Measurements from ENCODE around the gene AP1S3.
"Not testable (repeated sequence)": the region's sequence is repeated elsewhere in the genome, so short reads cannot be mapped to it uniquely, and the experiment has no call there.

AP1S3 gene

DNA sequence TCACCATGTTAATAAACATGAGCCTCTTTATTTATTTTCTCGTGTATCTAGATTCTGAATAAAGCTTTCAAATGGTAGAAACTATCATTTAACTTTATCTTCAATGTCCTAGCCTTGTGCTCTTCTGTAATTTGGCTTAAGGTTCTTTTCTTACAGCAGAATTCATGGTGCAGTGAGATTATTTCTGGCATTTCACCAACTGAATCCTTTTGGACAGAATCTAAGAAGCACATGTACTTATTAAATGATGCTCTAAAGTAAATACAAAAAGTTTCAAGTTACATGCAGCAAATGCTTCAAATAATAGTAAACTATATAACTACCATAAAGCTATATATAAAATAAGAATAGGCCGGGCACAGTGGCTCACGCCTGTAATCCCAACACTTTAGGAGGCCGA, 65.9 kb downstream of the AP1S3 start:
- no peak for DNase-seq
- Mint-ChIP-seq H3K36me3 (ENCODE audit: low read depth) (peaks cover 31% of the 10 kb centered on the region), H3K4me3 (no peak overlapping the region), H3K9me3 (no peaks in the 10 kb centered on the region), H3K27ac (no peak overlapping the region), H3K4me1 (ENCODE audit: low read depth) (peaks cover 5% of the 10 kb centered on the region), H3K27me3 (no peaks in the 10 kb centered on the region)

DNA sequence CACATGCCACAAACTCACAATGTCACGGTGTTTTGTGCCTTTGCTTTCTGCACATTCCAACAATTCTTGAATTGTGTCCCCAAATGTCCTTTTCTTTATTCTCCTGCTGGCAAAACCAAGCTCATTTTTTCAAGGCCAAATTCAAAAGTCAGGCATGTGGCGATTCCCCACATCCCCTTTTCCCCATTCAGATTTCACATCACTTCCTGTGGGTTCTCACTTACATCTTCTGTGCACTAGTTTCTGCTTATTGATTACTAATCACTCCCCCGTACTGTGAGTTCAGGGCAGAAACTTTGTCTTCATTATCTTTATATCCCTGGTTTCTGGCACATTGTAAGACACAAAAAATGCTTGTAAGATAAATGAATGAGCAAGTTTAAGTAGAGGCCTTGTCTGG, 69.2 kb downstream of the AP1S3 start:
- no peak overlapping the region for H3K4me3 Mint-ChIP-seq
- no peaks in the 10 kb centered on the region for H3K9me3 Mint-ChIP-seq
- H3K27ac Mint-ChIP-seq, result no peak overlapping the region
- DNase-seq, result no peak
- H3K27me3 Mint-ChIP-seq, result no peaks in the 10 kb centered on the region
- H3K36me3 Mint-ChIP-seq (ENCODE audit: low read depth), result peaks cover 14% of the 10 kb centered on the region
- H3K4me1 Mint-ChIP-seq (ENCODE audit: low read depth), result peaks cover 5% of the 10 kb centered on the region

- H3K27ac Mint-ChIP-seq, result no peak overlapping the region
- peaks cover 11% of the 10 kb centered on the region for H3K36me3 Mint-ChIP-seq (ENCODE audit: low read depth)
- DNase-seq, result no peak
- H3K27me3 Mint-ChIP-seq, result no peaks in the 10 kb centered on the region
- H3K4me3 Mint-ChIP-seq, result no peak overlapping the region
- H3K9me3 Mint-ChIP-seq, result no peaks in the 10 kb centered on the region
- peaks cover 5% of the 10 kb centered on the region for H3K4me1 Mint-ChIP-seq (ENCODE audit: low read depth)
Observed at GRCh38 chr2:223767341-223767740, 70.0 kb downstream of the AP1S3 start.

DNA sequence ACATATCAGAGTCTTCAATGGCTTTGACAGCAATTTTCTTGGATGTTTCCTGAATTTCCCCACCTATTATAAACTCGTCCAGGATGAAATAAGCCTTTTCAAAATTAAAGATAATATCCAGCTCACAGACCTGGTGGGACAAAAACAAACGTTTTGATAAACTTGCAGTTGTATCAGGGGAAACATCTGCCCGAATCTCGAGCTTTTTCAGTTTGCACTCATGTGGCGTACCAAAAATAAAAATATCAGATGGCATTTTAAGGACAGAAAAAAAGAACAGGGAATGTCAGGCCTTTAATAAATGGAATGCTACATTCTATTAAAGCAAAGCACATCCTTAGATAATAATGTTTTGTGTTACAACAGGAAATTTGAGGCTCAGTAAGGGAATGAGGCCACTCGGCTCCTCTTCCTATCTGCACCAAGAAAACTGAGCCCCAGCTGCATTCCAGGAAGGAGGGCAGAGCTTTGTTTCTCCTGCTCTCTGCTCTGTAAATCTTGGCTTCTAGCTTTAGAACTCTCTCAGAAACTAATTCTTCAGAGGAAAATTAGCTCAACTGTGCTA, 72.1 kb downstream of the AP1S3 start:
- no peak overlapping the region for H3K27ac Mint-ChIP-seq

DNA sequence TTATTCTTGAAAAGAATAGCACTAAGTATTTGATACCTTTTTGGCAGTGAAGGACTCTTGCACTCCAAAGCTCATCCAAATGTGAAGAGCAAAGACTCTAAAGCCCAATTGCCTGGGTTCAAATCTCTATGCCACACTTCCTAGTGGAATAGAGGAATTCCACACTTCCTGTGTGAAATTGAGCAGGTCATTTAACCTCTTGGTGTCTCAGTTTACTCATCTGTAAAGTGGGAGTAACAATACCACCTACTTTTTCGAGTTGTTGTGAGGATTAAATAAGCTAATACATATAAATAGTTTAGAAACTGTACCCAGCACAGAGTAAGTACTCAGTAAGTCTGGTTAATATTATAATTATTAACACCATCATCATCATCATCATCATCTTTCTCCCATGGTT, 72.6 kb downstream of the AP1S3 start:
- Mint-ChIP-seq H3K9me3 (no peaks in the 10 kb centered on the region), H3K4me3 (no peak overlapping the region), H3K4me1 (ENCODE audit: low read depth) (peaks cover 26% of the 10 kb centered on the region), H3K27ac (no peak overlapping the region), H3K27me3 (no peaks in the 10 kb centered on the region), H3K36me3 (ENCODE audit: low read depth) (peaks cover 10% of the 10 kb centered on the region)
- no peak for DNase-seq

More for the DNA sequence above, 72.1 kb downstream of the AP1S3 start:
- no peak overlapping the region for H3K4me3 Mint-ChIP-seq
- no peaks in the 10 kb centered on the region for H3K27me3 Mint-ChIP-seq
- H3K4me1 Mint-ChIP-seq (ENCODE audit: low read depth), result peaks cover 21% of the 10 kb centered on the region
- peaks cover 10% of the 10 kb centered on the region for H3K36me3 Mint-ChIP-seq (ENCODE audit: low read depth)
- DNase-seq, result no peak
- no peaks in the 10 kb centered on the region for H3K9me3 Mint-ChIP-seq

GRCh38 chr2:223762853-223763252, 74.5 kb downstream of the AP1S3 start:
- Mint-ChIP-seq H3K36me3 (ENCODE audit: low read depth) (peaks cover 5% of the 10 kb centered on the region), H3K27ac (no peak overlapping the region), H3K27me3 (no peaks in the 10 kb centered on the region), H3K9me3 (no peaks in the 10 kb centered on the region), H3K4me3 (no peak overlapping the region), H3K4me1 (ENCODE audit: low read depth) (peaks cover 25% of the 10 kb centered on the region)
- no peak for DNase-seq

DNA sequence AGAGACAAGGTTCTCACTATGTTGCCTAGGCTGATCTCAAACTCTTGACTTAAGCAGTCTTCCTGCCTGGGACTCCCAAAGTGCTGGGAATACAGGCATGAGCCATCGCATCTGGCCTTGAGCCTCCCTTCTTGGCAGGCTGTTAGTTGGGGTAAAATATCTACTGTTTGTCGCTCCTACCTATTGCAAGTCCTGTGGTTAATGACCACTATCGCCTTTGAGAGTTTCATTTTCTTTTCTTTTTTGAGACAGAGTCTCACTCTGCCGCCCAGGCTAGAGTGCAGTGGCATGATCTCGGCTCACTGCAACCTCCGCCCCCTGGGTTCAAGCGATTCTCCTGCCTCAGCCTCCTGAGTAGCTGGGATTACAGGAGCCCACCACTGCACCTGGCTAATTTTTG, 75.6 kb downstream of the AP1S3 start:
- DNase-seq; H3K27me3 Mint-ChIP-seq; H3K9me3 Mint-ChIP-seq; H3K36me3 Mint-ChIP-seq (ENCODE audit: low read depth); H3K4me3 Mint-ChIP-seq: not testable (repeated sequence)
- peaks cover 25% of the 10 kb centered on the region for H3K4me1 Mint-ChIP-seq (ENCODE audit: low read depth)
- H3K27ac Mint-ChIP-seq, result peak overlapping the region; percentile 67

DNA sequence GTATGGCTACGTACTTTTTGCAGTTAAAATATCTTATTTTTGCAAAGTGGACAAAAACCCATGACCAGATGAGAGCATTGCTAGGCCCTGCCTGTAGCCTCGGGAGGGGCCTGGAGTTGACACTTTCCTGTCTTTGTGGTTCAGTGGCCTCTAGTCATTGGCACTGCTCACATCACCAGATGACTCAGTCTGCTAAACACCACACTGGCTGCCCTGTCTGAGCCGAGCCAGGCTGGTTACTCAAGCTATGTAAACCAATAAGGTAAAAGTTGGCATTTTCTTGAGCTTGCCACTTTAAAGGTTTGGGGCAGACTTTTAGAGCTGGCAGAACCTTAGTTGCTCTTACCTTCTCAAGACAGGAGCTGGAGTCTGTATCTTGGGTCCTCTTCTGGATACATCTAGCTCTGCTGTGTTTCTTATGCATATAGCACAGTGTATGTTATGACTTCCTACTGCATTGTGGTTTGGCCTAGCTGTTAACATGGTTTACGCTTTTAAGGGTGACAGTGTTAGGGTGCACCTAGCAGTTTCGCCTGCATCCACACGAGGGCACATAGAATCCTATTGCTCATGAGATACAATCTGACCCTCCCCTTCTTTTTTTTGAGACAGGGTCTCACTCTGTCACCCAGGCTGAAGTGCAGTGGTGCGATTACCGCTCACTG, 76.4 kb downstream of the AP1S3 start:
- DNase-seq, result peak; percentile 49
- Mint-ChIP-seq H3K36me3 (ENCODE audit: low read depth) (peaks cover 3% of the 10 kb centered on the region), H3K9me3 (no peaks in the 10 kb centered on the region), H3K4me3 (no peak overlapping the region), H3K4me1 (ENCODE audit: low read depth) (peaks cover 25% of the 10 kb centered on the region), H3K27ac (peak overlapping the region; percentile 80), H3K27me3 (no peaks in the 10 kb centered on the region)

- DNase-seq, result no peak
- Mint-ChIP-seq H3K9me3 (no peaks in the 10 kb centered on the region), H3K27me3 (no peaks in the 10 kb centered on the region), H3K27ac (peak overlapping the region; percentile 65), H3K4me3 (no peak overlapping the region), H3K4me1 (ENCODE audit: low read depth) (peaks cover 25% of the 10 kb centered on the region), H3K36me3 (ENCODE audit: low read depth) (peaks cover 3% of the 10 kb centered on the region)
Observed at GRCh38 chr2:223759569-223760430, 77.6 kb downstream of the AP1S3 start.

GRCh38 chr2:223758131-223758840, 79.1 kb downstream of the AP1S3 start:
- DNase-seq, result no peak
- Mint-ChIP-seq H3K9me3 (no peaks in the 10 kb centered on the region), H3K27ac (no peak overlapping the region), H3K4me1 (ENCODE audit: low read depth) (peaks cover 25% of the 10 kb centered on the region), H3K4me3 (no peak overlapping the region), H3K36me3 (ENCODE audit: low read depth) (no peaks in the 10 kb centered on the region), H3K27me3 (no peaks in the 10 kb centered on the region)

DNA sequence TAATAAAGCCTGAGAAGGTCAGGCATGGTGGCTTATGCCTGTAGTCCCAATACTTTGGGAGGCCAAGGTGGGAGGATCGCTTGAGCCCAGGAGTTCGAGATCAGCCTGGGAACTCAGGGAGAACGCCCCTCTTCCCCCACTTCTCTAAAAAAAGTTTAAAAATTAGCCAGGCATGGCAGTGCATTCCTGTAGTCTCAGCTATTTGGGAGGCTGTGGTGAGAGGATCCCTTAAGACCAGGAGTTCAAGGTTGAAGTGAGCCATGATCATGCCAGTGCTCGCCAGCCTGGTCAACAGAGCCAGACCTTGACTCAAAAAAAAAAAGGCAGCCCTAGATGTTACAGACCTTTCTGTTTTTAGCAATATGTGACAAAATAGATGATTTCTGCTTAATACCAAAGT, 83.4 kb downstream of the AP1S3 start:
- H3K27me3 Mint-ChIP-seq, result peaks cover 14% of the 10 kb centered on the region
- no peaks in the 10 kb centered on the region for H3K9me3 Mint-ChIP-seq
- H3K36me3 Mint-ChIP-seq (ENCODE audit: low read depth), result no peaks in the 10 kb centered on the region
- H3K4me1 Mint-ChIP-seq (ENCODE audit: low read depth), result no peaks in the 10 kb centered on the region
- no peak overlapping the region for H3K27ac Mint-ChIP-seq
- DNase-seq, result no peak
- H3K4me3 Mint-ChIP-seq, result no peak overlapping the region

DNA sequence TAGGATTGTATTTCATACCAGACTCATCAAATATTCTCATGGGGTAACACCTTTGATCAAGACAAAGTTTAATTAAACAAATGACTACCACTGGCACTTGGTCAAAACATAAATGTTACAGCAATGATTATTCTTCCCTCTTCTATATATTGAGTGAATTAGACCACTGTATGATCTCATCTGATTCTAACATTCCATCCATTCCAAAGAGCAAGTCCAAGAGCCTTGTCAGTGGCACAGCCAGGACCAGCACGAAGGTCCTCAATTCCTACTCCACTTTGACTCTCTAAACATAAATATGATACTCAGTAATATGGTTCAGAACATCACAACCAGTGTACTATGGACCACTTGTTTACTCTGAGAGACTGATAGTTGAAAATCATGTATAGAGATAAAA, 86.4 kb downstream of the AP1S3 start:
- no peaks in the 10 kb centered on the region for H3K36me3 Mint-ChIP-seq (ENCODE audit: low read depth)
- H3K4me3 Mint-ChIP-seq, result no peak overlapping the region
- H3K4me1 Mint-ChIP-seq (ENCODE audit: low read depth), result no peaks in the 10 kb centered on the region
- H3K9me3 Mint-ChIP-seq, result no peaks in the 10 kb centered on the region
- no peak for DNase-seq
- no peak overlapping the region for H3K27ac Mint-ChIP-seq
- H3K27me3 Mint-ChIP-seq, result peaks cover 25% of the 10 kb centered on the region

DNA sequence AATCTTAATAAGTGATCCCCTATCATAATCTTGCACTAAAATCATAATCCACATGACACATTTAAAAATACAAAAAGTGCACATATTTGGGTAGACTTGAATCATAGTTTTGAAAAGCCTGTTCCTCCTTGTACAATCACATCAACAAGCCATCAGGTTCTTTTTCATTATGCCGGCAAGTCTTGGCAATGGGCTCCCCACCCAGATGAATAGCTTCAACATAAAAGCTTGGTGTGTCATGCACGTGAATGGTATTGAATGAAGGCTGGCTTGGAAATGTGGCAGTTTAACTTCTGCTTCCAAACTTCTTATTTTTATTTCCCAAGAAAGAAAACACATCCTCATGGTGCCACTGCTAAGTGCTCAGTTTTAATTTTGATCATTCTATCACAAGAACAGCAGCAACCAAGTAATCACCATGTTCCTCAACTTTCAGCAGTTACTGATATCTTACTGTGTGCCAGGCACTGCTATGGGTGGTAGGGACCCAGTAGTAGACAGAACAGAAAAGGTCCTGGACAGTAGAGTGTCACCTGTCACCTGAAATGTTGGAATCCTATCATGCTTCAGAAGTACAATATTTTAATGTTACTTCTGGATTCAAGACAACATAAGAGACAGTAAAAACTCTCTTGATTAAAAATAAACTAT, 89.9 kb downstream of the AP1S3 start:
- no peak overlapping the region for H3K4me3 Mint-ChIP-seq
- DNase-seq, result no peak
- no peaks in the 10 kb centered on the region for H3K9me3 Mint-ChIP-seq
- H3K27ac Mint-ChIP-seq, result no peak overlapping the region
- H3K4me1 Mint-ChIP-seq (ENCODE audit: low read depth), result no peaks in the 10 kb centered on the region
- H3K27me3 Mint-ChIP-seq, result peaks cover 37% of the 10 kb centered on the region
- H3K36me3 Mint-ChIP-seq (ENCODE audit: low read depth), result no peaks in the 10 kb centered on the region

DNA sequence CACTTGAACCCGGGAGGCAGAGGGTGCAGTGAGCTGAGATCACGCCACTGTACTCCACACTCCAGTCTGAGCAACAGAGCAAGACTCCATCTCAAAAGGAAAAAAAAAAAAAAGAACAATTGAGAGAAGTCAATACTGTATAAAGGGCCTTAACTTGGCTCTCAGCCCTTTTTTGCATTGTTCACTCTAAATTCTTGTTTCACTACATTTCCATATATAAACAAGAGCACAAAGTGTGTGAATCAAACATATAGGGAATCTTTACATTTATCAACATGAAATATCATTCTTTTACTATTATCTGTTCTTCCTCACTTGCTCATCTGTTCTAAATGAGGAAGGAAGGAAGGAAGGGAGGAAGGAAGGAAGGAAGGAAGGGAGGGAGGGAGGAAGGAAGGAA, 90.8 kb downstream of the AP1S3 start:
- H3K27ac Mint-ChIP-seq, result no peak overlapping the region
- no peaks in the 10 kb centered on the region for H3K36me3 Mint-ChIP-seq (ENCODE audit: low read depth)
- H3K4me1 Mint-ChIP-seq (ENCODE audit: low read depth), result no peaks in the 10 kb centered on the region
- DNase-seq, result no peak
- no peak overlapping the region for H3K4me3 Mint-ChIP-seq
- peaks cover 37% of the 10 kb centered on the region for H3K27me3 Mint-ChIP-seq
- H3K9me3 Mint-ChIP-seq, result no peaks in the 10 kb centered on the region
